Brain microvascular endothelial cell (primary cell): ENCODE results near the gene RAX.

Experiments
- DNase-seq: peaks from one replicate; pipeline ENCODE4 v3.0.0-alpha.2; 2020
- H3K27ac ChIP-seq: fragments of 250-450 bp; sonication (Bioruptor Pico); 2 replicates; pipeline ENCODE4 v1.5.1; 2020; ENCODE audit warnings: mild to moderate bottlenecking, moderate library complexity
- H3K27me3 ChIP-seq: fragments of 250-450 bp; sonication (Bioruptor Pico); replicated peaks from 2 replicates; pipeline ENCODE4 v1.5.1; 2020; ENCODE audit warnings: mild to moderate bottlenecking
- H3K36me3 ChIP-seq: fragments of 250-450 bp; sonication (Bioruptor Pico); replicated peaks from 2 replicates; pipeline ENCODE4 v1.5.1; 2020; ENCODE audit warnings: mild to moderate bottlenecking
- H3K4me3 ChIP-seq: 2 replicates; pipeline ENCODE4 v1.5.1; 2011; ENCODE audit warnings: low read depth, mild to moderate bottlenecking, control low read depth, low read length, moderate library complexity
- CTCF ChIP-seq: IDR thresholded peaks from 2 replicates; pipeline ENCODE4 v1.5.1; 2011; ENCODE audit warnings: low read depth, mild to moderate bottlenecking, moderate library complexity, low read length, control low read depth, inconsistent platforms; ENCODE audit errors: missing control alignments
- in situ Hi-C: cut with HindIII; loops from 2 replicates; pipeline ENCODE4 v1.10.0; 2017; ENCODE audit warnings: low sequenced_read_pairs, low pct_ligation_motif_present

RAX gene

GRCh38 chr18:59232309-59233016 is 40.8 kb downstream of the RAX start:
- Histone ChIP-seq H3K36me3 (no peaks in the 10 kb centered on the region), H3K27me3 (peaks cover 13% of the 10 kb centered on the region), H3K27ac (no peak overlapping the region), H3K4me3 (no peak overlapping the region)
- in situ Hi-C loops = no loop called here
- DNase-seq = no peak
- TF ChIP-seq CTCF = no peak

GRCh38 chr18:59231877-59232276 is 41.4 kb downstream of the RAX start:
- H3K4me3 ChIP-seq = no peak overlapping the region
- peaks cover 13% of the 10 kb centered on the region for H3K27me3 ChIP-seq
- in situ Hi-C loops = no loop called here
- no peak overlapping the region for H3K27ac ChIP-seq
- DNase-seq = no peak
- TF ChIP-seq CTCF = no peak
- H3K36me3 ChIP-seq = no peaks in the 10 kb centered on the region

- Histone ChIP-seq H3K27ac (no peak overlapping the region), H3K36me3 (no peaks in the 10 kb centered on the region), H3K27me3 (peaks cover 13% of the 10 kb centered on the region), H3K4me3 (no peak overlapping the region)
- in situ Hi-C loops = no loop called here
- no peak for TF ChIP-seq CTCF
- no peak for DNase-seq
These were observed 42.1 kb downstream of the RAX start for GRCh38 chr18:59231114-59231513.

GRCh38 chr18:59229701-59230443 is 43.4 kb downstream of the RAX start:
- Histone ChIP-seq H3K27ac (no peak overlapping the region), H3K4me3 (no peak overlapping the region), H3K27me3 (peaks cover 21% of the 10 kb centered on the region), H3K36me3 (no peaks in the 10 kb centered on the region)
- in situ Hi-C loops = no loop called here
- DNase-seq = no peak
- no peak for TF ChIP-seq CTCF

- Histone ChIP-seq H3K27ac (no peak overlapping the region), H3K4me3 (no peak overlapping the region), H3K27me3 (peaks cover 24% of the 10 kb centered on the region), H3K36me3 (no peaks in the 10 kb centered on the region)
- no peak for TF ChIP-seq CTCF
- in situ Hi-C loops = no loop called here
- DNase-seq = no peak
These were observed 44.1 kb downstream of the RAX start for GRCh38 chr18:59229191-59229590.
